Mesendoderm (in vitro differentiated cells): ENCODE measurements around the gene NTRK2.
A peak's percentile ranks its signal among the peaks of the same experiment; 100 is the strongest.

Source experiments
- DNase-seq: peaks from one replicate; pipeline ENCODE4 v3.0.0; 2013
- H2AK5ac ChIP-seq: 2 replicates; pipeline ENCODE4 v1.6.1; 2013; ENCODE audit warnings: low read length, inconsistent platforms
- H2BK120ac ChIP-seq: 2 replicates; pipeline ENCODE4 v1.6.1; 2013; ENCODE audit warnings: low read depth, mild to moderate bottlenecking, low read length, moderate library complexity, mixed read lengths
- H2BK15ac ChIP-seq: replicated peaks from 2 replicates; pipeline ENCODE4 v1.6.1; 2013; ENCODE audit warnings: low read depth, mild to moderate bottlenecking, moderate library complexity
- H2BK5ac ChIP-seq: 2 replicates; pipeline ENCODE4 v1.6.1; 2013; ENCODE audit warnings: low read length, inconsistent platforms
- H3K18ac ChIP-seq: 2 replicates; pipeline ENCODE4 v1.6.1; 2013; ENCODE audit warnings: mild to moderate bottlenecking, low read length, mixed read lengths
- H3K23ac ChIP-seq: one replicate; pipeline ENCODE4 v1.6.1; 2013; ENCODE audit warnings: low read length
- H3K27ac ChIP-seq: 2 replicates; pipeline ENCODE4 v1.5.1; 2013; ENCODE audit warnings: low read depth, mild to moderate bottlenecking, inconsistent platforms, low read length, moderate library complexity
- H3K27me3 ChIP-seq: 2 replicates; pipeline ENCODE4 v1.6.1; 2013; ENCODE audit warnings: low read length, control low read depth, mild to moderate bottlenecking, inconsistent platforms; ENCODE audit not compliant: insufficient read depth, poor library complexity
- H3K36me3 ChIP-seq: 2 replicates; pipeline ENCODE4 v1.6.1; 2013; ENCODE audit warnings: low read length, inconsistent platforms; ENCODE audit not compliant: control insufficient read depth, insufficient read depth
- H3K4ac ChIP-seq: one replicate; pipeline ENCODE4 v1.6.1; 2013; ENCODE audit warnings: low read depth, mild to moderate bottlenecking, low read length, moderate library complexity
- H3K4me1 ChIP-seq: 2 replicates; pipeline ENCODE4 v1.6.1; 2013; ENCODE audit warnings: low read depth, low read length, inconsistent platforms; ENCODE audit not compliant: control insufficient read depth
- H3K4me2 ChIP-seq: 2 replicates; pipeline ENCODE4 v1.6.1; 2013; ENCODE audit warnings: low read length
- H3K4me3 ChIP-seq: 2 replicates; pipeline ENCODE4 v1.5.1; 2013; ENCODE audit warnings: mild to moderate bottlenecking, low read length
- H3K56ac ChIP-seq: one replicate; pipeline ENCODE4 v1.6.1; 2013; ENCODE audit warnings: low read length
- H3K79me1 ChIP-seq: 2 replicates; pipeline ENCODE4 v1.6.1; 2013; ENCODE audit warnings: low read length, inconsistent platforms
- H3K79me2 ChIP-seq: 2 replicates; pipeline ENCODE4 v1.6.1; 2013; ENCODE audit warnings: mild to moderate bottlenecking, low read length; ENCODE audit not compliant: control insufficient read depth, insufficient read depth
- H3K9ac ChIP-seq: 2 replicates; pipeline ENCODE4 v1.6.1; 2013; ENCODE audit warnings: low read length, inconsistent platforms
- H4K5ac ChIP-seq: one replicate; pipeline ENCODE4 v1.6.1; 2013; ENCODE audit warnings: low read length
- H4K8ac ChIP-seq: one replicate; pipeline ENCODE4 v1.6.1; 2013; ENCODE audit warnings: low read depth, mild to moderate bottlenecking, control low read depth, low read length, moderate library complexity
- WGBS: extraction: QIAGEN DNeasy Blood & Tissue Kit; methylation state at CpG from one replicate; pipeline ENCODE4 v1.1.7; 2013; ENCODE audit warnings: low lambda C conversion rate, missing lambda C conversion rate; ENCODE audit not compliant: insufficient coverage; ENCODE audit errors: extremely low coverage; 5-methylcytosine and 5-hydroxymethylcytosine counted together

The NTRK2 gene

GRCh38 chr9:84827216-84827765 lies 157.8 kb downstream of the NTRK2 start:
- H3K9ac ChIP-seq: no peak overlapping the region
- no peaks in the 10 kb centered on the region for H3K36me3 ChIP-seq
- no peak overlapping the region for H2BK15ac ChIP-seq
- no peak overlapping the region for H3K56ac ChIP-seq
- H3K4me1 ChIP-seq: peaks cover 5% of the 10 kb centered on the region
- H3K4ac ChIP-seq: no peak overlapping the region
- no peak overlapping the region for H3K4me3 ChIP-seq
- H4K5ac ChIP-seq: no peak overlapping the region
- H2BK120ac ChIP-seq: no peak overlapping the region
- H2BK5ac ChIP-seq: no peak overlapping the region
- H2AK5ac ChIP-seq: no peak overlapping the region
- no CpG with 5 or more reads among the region's 4 CpGs for WGBS
- H3K27ac ChIP-seq: no peak overlapping the region
- H3K18ac ChIP-seq: no peak overlapping the region
- H4K8ac ChIP-seq: no peak overlapping the region
- no peaks in the 10 kb centered on the region for H3K79me2 ChIP-seq
- H3K27me3 ChIP-seq: no peaks in the 10 kb centered on the region
- H3K23ac ChIP-seq: no peak overlapping the region
- H3K4me2 ChIP-seq: no peak overlapping the region
- no peak for DNase-seq
- H3K79me1 ChIP-seq: no peaks in the 10 kb centered on the region

- no peaks in the 10 kb centered on the region for H3K4me1 ChIP-seq
- no peaks in the 10 kb centered on the region for H3K27me3 ChIP-seq
- no peak overlapping the region for H3K18ac ChIP-seq
- no peak overlapping the region for H3K4me2 ChIP-seq
- H2BK5ac ChIP-seq: no peak overlapping the region
- H3K4me3 ChIP-seq: no peak overlapping the region
- H3K27ac ChIP-seq: no peak overlapping the region
- H3K4ac ChIP-seq: no peak overlapping the region
- no peaks in the 10 kb centered on the region for H3K36me3 ChIP-seq
- no peak overlapping the region for H4K5ac ChIP-seq
- no peak overlapping the region for H2BK120ac ChIP-seq
- no peak overlapping the region for H3K9ac ChIP-seq
- H3K79me1 ChIP-seq: no peaks in the 10 kb centered on the region
- no peak overlapping the region for H2AK5ac ChIP-seq
- no peak overlapping the region for H4K8ac ChIP-seq
- no peaks in the 10 kb centered on the region for H3K79me2 ChIP-seq
- DNase-seq: no peak
- WGBS: no CpG with 5 or more reads among the region's 2 CpGs
- H2BK15ac ChIP-seq: no peak overlapping the region
- no peak overlapping the region for H3K23ac ChIP-seq
- no peak overlapping the region for H3K56ac ChIP-seq
Observed at GRCh38 chr9:84828046-84828445, 158.5 kb downstream of the NTRK2 start.

DNA sequence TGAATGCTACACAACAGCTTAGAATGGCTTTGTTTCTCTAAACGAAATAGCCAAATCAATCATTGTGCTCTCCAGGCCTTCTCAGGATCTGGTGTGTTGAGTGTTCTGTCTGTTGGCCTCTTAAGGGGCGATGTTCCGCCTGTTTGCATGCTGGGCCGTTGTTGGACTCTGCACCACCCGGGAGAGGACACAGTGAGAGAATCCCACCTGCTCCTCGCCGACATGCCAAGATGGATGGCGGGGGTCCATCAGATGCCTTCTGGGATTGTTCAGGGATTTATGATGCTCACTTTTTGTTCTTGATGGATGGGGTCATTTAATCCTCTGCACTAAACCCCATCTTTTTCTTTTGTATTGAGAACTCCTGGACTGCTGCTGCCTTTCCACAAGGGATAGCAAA lies 159.9 kb downstream of the NTRK2 start:
- no peaks in the 10 kb centered on the region for H3K79me2 ChIP-seq
- no peaks in the 10 kb centered on the region for H3K4me1 ChIP-seq
- DNase-seq: no peak
- H3K4ac ChIP-seq: no peak overlapping the region
- no CpG with 5 or more reads among the region's 8 CpGs for WGBS
- H3K36me3 ChIP-seq: no peaks in the 10 kb centered on the region
- H3K23ac ChIP-seq: no peak overlapping the region
- H3K27me3 ChIP-seq: no peaks in the 10 kb centered on the region
- H2BK5ac ChIP-seq: no peak overlapping the region
- no peak overlapping the region for H3K27ac ChIP-seq
- H2AK5ac ChIP-seq: no peak overlapping the region
- H3K4me2 ChIP-seq: no peak overlapping the region
- H4K8ac ChIP-seq: no peak overlapping the region
- H2BK15ac ChIP-seq: no peak overlapping the region
- no peak overlapping the region for H3K56ac ChIP-seq
- no peak overlapping the region for H3K18ac ChIP-seq
- H3K79me1 ChIP-seq: no peaks in the 10 kb centered on the region
- no peak overlapping the region for H4K5ac ChIP-seq
- no peak overlapping the region for H3K9ac ChIP-seq
- H2BK120ac ChIP-seq: no peak overlapping the region
- no peak overlapping the region for H3K4me3 ChIP-seq

- Histone ChIP-seq H2BK5ac (no peak overlapping the region), H4K5ac (no peak overlapping the region), H3K4ac (no peak overlapping the region), H4K8ac (no peak overlapping the region), H3K23ac (no peak overlapping the region), H3K56ac (no peak overlapping the region), H3K27me3 (no peaks in the 10 kb centered on the region), H3K79me2 (no peaks in the 10 kb centered on the region), H3K4me3 (no peak overlapping the region), H3K4me1 (no peaks in the 10 kb centered on the region), H2BK120ac (no peak overlapping the region), H3K4me2 (no peak overlapping the region), H2BK15ac (no peak overlapping the region), H3K36me3 (no peaks in the 10 kb centered on the region), H3K79me1 (no peaks in the 10 kb centered on the region), H3K9ac (no peak overlapping the region), H2AK5ac (no peak overlapping the region), H3K18ac (no peak overlapping the region), H3K27ac (no peak overlapping the region)
- no CpG with 5 or more reads among the region's 6 CpGs for WGBS
- DNase-seq: no peak
Observed at GRCh38 chr9:84829997-84830696, 160.6 kb downstream of the NTRK2 start.

DNA sequence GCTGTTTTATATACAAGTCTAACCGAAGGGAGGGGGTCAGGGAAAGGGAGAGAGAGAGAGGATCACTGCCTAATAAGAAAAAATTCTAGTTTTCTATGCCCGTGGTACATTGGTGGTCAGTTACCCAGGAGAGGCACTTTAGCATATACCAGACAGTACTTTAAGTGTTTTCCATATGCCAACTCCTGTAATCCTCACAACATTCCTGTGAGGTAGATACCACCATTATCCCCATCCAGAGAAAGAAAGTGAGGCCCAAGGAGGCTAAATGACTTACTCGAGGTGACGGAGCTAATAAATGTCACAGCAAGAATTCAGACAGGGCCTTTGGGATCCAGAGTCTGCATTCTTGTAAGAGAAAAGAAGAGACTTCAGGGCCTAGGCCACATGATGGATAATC lies 161.8 kb downstream of the NTRK2 start:
- Histone ChIP-seq H2BK15ac (no peak overlapping the region), H3K36me3 (no peaks in the 10 kb centered on the region), H3K4me2 (no peak overlapping the region), H3K4me3 (no peak overlapping the region), H4K8ac (no peak overlapping the region), H2BK120ac (no peak overlapping the region), H3K27me3 (no peaks in the 10 kb centered on the region), H2AK5ac (no peak overlapping the region), H2BK5ac (no peak overlapping the region), H3K79me1 (no peaks in the 10 kb centered on the region), H3K23ac (no peak overlapping the region), H3K18ac (no peak overlapping the region), H3K27ac (no peak overlapping the region), H3K79me2 (no peaks in the 10 kb centered on the region), H4K5ac (no peak overlapping the region), H3K4me1 (no peaks in the 10 kb centered on the region), H3K56ac (no peak overlapping the region), H3K9ac (no peak overlapping the region), H3K4ac (no peak overlapping the region)
- DNase-seq: peak; percentile 29
- WGBS: no CpG with 5 or more reads among the region's 4 CpGs

GRCh38 chr9:84832453-84832852 lies 162.9 kb downstream of the NTRK2 start:
- no peak overlapping the region for H2BK15ac ChIP-seq
- no peaks in the 10 kb centered on the region for H3K36me3 ChIP-seq
- no peak overlapping the region for H3K4me2 ChIP-seq
- WGBS: no CpG with 5 or more reads among the region's 10 CpGs
- H4K5ac ChIP-seq: no peak overlapping the region
- H2AK5ac ChIP-seq: no peak overlapping the region
- no peak overlapping the region for H3K56ac ChIP-seq
- no peak overlapping the region for H3K4me3 ChIP-seq
- H3K79me1 ChIP-seq: no peaks in the 10 kb centered on the region
- H3K27me3 ChIP-seq: no peaks in the 10 kb centered on the region
- H3K27ac ChIP-seq: no peak overlapping the region
- H3K23ac ChIP-seq: no peak overlapping the region
- H3K79me2 ChIP-seq: no peaks in the 10 kb centered on the region
- no peaks in the 10 kb centered on the region for H3K4me1 ChIP-seq
- no peak overlapping the region for H3K4ac ChIP-seq
- H2BK5ac ChIP-seq: no peak overlapping the region
- no peak overlapping the region for H2BK120ac ChIP-seq
- DNase-seq: no peak
- no peak overlapping the region for H4K8ac ChIP-seq
- no peak overlapping the region for H3K18ac ChIP-seq
- no peak overlapping the region for H3K9ac ChIP-seq
